Muscle of back (tissue), 11 donors: ENCODE data around the gene DCLRE1B. TPM values are rescaled to one million over a fixed set of nuclear protein-coding genes. Genes with fewer than 3 reads are reported as not detected.

Experiments
- DNase-seq, 3 donors: peaks; one replicate each; pipeline versions ENCODE4 v3.0.0 to v3.0.0-alpha.2; 2013
- polyA plus RNA-seq, 10 donors: library from polyadenylated mRNA; unstranded; fragments of 120-200 nt; gene quantifications; one replicate each; pipeline ENCODE4 v1.2.1, GENCODE V29; 2013; ENCODE audit not compliant: insufficient read length in 10 of 10

Gene DCLRE1B
- polyA plus RNA-seq, 10 donors: 7.6 to 11.6 (median 9.0) TPM

DNA sequence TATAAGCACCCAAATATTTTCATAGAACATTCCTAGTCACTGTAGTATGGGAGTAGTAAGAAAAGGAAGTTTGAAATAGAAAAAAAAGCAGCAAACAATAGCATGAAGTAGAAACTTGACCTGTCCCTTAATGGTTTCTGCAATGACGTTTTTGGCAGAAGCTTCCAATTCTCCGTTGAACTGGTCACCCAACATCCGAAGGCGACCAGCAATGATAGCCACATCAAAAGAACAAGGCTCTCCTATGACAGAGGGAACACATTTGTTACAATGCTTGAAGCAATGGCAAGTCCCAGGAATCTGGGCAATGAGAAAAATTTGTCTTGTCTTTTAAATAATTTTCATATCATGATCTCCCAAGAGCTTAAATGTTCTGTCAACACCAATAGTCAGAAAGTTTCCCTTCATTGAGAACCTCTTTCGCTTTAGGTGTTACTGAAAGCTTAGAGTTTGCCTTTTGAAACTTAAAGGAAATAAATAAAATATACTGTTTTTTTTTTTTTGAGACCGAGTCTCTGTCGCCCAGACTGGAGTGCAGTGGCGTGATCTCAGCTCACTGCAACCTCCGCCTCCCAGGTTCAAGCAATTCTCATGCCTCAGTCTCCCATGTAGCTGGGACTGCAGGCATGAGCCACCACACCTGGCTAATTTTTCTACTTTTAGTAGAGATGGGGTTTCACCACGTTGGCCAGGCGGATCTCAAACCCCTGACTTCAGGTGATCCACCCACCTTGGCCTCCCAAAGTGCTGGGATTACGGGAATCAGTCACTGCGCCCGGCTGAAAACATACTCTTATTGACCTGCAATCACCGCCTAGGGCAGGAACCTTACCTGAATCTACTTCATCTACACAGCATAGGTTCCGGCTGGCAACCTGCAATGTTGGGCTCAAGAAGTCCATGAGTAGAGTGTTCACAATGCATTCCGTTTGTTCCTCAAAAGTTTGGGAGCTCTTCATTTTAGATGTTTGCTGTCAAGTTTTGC is 18.4 kb upstream of the DCLRE1B start:
- DNase-seq: no peak

DNA sequence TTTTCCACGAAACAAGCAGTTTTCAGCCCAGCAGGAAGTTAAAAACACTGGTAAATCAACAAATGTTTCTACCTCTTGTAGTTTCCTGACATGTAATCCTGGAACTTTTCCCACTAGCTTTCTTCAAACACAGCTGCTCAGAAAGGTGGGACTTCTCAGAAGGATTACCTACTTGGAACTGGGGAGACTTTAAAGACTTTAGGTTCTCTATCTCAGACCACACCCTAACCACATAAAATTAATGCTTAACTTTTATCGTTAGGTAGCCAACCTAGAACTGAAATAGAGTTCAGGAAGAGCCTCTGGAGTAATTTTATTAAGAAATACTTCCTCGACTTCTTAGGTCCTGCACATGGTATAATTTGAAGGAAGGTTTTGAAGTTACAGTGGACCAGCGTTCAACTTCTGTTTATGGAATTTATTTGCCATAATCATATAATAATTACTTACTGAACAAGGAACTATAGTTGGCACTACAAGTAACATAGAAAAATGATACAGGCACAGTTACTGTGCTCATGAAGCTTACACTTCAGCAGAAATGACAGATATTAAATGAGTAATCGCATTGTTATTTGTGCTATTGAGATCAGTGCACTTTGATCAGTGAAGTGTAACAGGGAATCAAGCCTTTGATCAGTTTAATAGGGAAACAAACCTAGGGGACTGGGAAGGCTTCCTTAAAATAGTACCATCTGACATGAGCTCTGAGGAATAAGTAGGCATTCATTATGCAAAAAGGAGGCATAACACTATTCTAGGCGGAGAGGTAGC is 17.5 kb upstream of the DCLRE1B start, which contains the start of gene BCL2L15:
TSS of gene BCL2L15 (minus strand) at position 180 of the 774 bp plus-strand sequence. CDS start 206 bp downstream, outside the sequence.
- DNase-seq: no peak

DNA sequence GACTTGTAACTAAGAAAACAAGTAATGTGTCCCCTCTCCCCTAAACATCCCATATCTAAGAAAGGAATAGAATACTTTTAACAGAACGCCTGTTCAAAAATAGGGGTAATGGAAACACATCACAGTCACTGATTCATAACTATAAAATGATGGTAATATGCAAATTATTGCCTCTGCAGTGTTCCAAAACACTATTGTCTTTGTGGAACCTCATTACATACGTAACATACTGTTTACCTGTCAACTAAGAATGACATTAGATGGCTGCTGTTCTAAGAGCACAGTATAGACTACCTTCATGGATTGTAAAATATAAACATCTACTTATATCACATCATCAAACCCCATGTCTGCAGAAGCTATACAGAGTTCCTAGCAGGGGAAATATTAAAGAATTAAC is 14.3 kb upstream of the DCLRE1B start:
- no peak for DNase-seq

DNA sequence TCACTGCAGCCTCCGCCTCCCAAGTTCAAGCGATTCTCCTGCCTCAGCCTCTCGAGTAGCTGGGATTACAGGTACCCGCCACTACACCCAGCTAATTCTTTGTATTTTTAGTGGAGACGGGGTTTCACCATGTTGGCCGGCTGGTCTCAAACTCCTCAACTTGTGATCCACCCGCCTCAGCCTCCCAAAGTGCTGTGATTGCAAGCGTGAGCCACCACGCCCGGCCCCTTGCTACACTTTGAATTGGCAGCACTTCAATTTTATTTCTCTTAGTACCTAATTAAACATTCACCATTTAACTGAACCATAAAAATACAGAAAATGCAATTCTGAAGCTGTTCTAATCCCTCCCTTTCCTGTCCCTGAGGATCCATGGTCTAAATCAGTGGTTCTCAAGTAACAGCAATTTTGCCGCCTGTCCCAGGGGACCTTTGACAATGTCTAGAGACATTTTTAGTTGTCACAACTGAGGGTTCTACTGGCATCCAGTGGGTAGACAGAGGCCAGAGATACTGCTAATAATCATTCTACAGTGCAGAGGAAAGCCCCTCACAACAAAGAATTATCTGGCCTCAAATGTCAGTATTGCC is 13.4 kb upstream of the DCLRE1B start:
- no peak for DNase-seq

DNA sequence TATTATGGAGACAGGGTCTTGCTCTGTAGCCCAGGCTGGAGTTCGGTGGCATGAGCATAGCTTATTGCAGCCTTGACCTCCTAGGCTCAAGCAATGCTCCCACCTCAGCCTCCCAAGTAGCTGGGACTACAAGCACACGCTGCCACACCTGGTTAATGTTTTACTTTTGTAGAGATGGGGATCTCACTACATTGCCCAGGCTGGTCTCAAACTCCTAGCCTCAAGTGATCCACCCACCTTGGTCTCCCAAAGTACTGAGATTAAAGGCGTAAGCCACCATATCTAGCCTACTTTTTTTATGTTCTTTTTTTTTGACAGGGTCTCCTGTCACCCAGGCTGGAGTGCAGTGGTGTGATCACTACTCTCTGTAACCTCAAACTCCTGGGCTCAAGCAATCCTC is 11.9 kb upstream of the DCLRE1B start:
- DNase-seq: no peak

DNA sequence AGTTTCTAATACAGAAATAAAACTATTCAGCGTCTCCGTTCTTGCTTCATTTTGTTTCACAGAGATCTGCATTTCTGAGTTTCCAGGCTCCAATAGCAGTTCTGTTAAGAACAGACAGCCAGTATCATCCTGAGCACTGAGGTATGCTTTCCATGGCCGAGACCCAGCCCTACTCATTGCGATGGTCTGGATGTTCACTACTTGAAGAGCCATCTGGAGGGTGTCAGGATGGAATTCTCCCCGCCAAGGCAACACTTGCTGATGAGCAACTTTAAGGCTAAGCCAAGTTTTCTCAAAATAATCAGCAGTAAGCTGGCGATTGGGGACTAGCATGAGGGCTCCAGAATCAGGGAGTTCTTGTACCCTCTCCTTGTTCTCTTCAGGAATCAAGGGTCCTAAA is 10.0 kb upstream of the DCLRE1B start:
- DNase-seq: no peak

DNA sequence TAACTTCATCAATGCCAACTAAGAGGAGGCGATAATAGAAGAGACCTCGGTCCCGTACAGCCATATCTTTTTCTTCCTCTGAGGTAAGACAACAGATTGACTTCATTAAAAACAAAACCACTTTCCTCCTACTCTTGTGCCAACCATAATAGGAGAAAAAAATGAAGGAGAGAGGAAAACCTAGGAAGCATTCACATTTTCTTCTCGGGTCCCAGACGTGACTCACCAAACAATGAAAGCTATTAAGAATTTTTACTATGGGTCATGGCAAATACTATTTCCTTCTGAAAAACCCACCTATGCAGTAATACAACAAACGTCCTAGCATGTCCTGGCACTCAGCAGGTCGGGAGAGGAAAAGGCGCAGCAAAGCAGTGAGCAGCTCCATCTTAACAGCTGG is 9.2 kb upstream of the DCLRE1B start:
- DNase-seq: no peak

DNA sequence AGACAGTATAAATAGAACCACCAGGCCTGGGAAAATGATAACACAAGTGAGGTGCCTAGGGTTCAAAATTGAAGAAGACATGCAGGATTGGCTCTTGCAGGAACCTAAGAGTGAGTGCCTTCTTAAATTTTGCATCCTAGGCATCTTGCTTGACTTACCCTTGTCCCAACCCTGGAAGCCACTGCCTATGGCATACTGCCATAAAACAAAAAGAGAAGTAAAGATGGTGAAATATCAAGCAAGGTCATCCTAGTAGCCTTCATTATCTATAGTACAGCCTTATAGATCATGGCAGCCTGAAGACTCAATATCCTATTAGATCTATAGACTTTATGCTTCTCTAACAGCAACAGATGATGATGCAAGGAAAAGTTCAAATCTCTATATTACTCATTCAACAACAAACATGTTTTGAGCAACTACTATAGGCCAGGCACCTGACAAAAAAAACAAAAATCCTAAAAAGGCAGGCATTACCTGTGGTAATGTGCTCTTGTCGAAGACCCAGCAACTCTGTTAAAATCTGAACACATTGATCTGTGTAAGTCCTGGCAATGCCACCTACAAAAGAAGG is 6.8 kb upstream of the DCLRE1B start:
- no peak for DNase-seq

DNA sequence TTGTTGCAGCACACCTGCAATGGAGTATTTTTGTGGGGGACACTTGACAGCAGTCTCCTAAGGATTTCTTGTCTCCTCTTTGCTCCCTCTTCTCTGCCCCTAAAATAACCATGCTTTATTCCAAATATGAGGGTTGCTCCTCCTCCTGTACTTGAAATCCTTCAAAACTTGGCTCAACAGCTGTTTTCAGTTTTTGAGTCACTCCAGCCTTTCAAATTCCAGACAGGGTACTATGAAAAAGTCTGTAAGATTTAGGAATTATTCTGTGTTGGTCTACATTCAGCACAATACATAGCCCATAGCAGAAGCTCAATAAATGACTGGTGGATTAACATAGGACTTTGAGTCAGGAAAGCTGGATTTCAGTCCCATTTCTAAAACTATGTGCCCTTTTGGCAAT is 6.0 kb upstream of the DCLRE1B start:
- no peak for DNase-seq

DNA sequence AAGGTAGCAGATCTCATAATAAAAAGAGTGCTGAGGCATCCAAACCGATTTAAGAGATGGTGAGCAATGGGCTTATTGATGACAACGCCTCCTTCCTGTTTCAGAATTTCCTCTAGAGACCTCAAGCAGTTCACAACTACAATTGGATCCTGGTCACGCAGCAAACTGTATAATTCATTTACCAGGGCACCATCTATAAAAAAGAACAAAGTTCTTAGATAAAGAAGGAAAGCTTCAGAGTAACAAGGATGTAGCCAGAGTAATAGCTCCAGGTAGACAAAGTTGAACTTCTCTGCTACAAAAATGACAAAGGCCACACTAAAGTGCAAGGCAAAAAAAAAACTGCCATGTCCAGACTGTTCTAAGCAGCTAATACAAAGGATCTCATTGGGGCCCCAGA is 3.9 kb upstream of the DCLRE1B start:
- no peak for DNase-seq

DNA sequence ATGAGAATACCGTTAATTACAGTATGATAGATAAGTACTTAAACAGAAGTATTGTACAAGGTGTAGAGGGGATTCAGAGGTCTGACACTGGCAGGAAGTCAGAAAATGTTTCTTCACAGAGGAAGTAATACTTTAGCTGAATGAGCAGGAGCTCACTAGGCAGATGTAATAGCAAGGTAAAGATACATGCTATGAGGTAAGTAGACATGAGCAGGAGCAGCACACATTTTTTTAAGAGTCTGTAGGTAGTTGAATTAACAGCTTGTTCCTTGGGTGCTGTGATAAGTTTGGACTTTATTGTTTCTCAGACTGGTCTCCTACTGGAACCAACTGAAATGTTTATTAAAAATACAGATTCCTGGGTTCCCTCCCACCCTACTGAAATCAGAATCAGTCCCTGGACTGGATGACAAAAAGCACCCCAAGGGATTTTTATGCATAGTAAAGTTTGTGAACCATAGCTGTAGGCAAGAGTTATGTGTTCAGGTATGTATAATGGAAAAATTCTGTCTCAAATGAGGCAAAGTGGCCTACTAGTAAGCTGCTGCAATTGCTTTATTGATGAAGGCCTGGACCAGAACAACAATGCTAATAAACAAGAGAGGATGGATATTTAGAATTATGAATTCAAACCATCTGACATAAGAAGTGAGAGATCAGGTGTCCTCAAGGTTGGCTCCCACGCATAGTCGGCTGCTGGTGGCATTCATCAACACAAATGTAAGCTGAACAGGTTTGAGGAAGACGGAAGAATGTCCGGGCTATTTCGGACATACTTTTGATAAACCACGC is 1.4 kb upstream of the DCLRE1B start:
- peak in 1 of 3 donors; percentile 16 for DNase-seq

DNA sequence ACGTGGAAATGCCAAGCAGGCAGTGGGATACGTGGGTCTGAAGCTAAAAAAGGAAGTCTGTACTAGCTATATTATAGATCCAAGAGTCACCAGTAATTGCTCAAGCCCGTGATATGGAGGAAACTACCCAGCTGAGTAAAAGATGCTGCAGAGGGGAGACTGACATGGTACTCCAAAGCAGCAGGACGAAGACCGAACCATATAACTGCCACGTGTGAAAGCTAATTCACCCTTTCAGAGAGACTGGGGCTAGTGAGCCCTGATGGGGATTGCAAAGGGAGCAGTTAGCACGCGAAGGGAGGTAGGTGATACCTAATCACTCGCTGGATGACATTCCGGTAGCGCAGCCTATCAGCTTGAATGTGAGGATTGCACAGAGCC is 843 bp upstream of the DCLRE1B start:
- no peak for DNase-seq

DNA sequence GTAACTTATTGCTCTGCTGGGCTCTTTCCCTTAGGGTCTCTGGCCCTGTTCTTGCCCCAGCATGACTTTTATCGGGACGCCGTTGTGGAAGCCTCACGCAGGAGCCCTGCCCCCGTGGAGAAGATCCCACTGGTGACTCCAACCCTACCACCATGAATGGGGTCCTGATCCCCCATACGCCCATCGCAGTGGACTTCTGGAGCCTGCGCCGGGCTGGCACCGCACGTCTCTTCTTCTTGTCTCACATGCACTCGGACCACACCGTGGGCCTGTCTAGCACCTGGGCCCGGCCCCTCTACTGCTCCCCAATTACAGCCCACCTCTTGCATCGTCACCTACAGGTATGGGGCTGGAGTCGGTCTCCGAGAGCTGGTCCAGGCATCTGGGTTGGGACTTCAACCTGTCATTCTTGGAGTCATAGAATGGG is 322 bp downstream of the DCLRE1B start:
- DNase-seq: no peak

DNA sequence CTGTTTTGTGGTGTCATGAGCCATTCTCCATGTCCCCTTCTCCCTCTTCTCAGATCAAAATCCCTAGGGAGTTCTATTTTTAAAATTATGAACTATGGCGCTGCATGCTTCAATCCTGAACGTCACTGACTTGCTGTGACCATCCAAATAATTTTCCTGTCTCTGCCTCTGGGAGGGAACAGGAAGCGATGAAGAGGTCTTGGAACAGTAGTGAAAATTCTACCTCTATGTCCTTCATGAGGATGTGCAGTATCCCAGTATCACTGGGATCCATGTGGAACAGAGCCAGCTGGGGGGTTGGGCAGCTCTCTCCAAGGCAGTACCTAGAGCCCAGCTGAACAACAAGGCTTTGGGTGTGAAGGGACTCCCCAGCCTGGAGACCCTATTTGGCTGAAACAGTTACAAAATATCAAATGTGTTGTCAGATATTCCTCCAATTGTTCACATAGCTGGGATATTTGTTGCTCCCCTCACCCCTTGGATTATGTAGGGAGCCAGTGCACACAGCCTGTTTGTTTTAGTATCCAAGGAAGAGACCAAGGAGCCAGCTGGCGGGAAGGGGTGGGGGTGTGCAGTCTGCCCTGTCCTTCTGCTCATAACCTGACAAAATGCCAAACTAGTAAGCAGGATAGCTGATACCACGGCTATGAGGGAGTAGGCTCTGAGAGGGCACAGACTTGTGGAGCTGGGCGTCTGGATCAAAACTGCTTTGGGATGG is 7.6 kb downstream of the DCLRE1B start:
- DNase-seq: peak; percentile 75 to 76 (median 75)

DNA sequence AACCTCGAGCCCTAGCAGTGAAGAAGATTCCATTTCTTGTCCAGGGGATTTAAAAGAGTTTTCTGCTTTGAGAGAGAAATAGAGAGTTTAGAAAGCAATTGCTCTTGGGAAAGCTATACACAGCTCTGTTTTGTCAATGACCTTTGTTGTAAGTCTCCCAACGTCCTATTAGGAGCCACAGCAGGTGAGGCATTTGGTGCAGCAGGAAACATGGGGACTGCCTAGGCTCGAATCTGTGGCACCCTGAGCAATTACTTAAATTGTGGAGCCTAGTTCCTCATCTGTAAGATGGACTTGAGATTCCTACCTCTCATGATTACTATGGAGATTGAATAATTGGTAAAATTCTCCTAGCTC is 8.2 kb downstream of the DCLRE1B start:
- DNase-seq: no peak

DNA sequence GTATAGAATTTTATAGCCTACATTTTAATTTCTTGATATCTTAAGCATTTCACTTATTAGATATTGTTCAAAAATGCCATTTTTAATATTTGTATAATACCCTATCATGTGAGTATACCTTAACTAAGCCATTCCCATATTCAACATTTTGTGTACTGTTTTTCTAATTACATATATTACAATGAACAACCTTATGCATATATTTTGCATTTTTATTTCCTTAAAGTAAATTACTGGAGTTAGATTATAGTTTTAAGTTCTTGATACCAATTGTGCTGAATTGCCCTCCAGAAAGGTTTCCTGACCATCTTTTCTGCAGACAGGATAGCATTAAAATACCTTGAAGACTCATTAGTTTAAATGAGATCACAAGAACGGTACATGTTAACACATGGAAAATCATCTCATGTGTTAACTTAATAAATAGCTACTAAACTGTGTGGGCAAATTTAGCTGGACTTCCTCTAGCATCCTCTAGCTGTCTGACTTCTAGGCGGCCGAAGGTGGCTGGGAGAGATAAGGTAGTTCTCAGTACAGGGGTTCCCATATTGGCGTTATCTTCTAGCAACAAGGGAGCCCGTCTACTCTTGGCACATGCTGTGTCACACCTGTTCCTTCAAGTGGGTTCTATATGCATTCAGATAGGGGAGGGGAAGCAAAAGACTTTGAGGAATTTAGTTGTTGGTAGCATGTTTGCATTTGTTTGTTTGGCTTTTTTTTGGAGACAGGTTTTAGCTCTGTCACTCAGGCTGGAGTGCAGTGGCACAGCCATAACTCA is 8.9 kb downstream of the DCLRE1B start:
- DNase-seq: peak in 1 of 3 donors; percentile 4

DNA sequence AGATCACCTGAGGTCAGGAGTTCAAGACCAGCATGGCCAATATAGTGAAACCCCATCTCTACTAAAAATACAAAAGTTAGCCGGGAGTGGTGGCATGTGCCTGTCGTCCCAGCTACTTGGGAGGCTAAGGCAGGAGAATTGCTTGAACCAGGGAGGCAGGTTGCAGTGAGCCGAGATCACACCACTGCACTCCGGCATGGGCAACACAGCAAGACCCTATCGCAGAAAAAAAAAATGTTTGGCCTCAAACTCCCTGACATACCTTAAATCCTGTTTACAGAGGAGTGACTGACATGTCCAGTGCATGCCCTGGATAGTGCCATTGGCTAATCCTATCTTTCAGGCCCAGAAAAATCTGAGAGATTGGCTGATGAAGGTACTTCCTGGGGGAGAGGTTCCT is 11.8 kb downstream of the DCLRE1B start:
- DNase-seq: no peak

DNA sequence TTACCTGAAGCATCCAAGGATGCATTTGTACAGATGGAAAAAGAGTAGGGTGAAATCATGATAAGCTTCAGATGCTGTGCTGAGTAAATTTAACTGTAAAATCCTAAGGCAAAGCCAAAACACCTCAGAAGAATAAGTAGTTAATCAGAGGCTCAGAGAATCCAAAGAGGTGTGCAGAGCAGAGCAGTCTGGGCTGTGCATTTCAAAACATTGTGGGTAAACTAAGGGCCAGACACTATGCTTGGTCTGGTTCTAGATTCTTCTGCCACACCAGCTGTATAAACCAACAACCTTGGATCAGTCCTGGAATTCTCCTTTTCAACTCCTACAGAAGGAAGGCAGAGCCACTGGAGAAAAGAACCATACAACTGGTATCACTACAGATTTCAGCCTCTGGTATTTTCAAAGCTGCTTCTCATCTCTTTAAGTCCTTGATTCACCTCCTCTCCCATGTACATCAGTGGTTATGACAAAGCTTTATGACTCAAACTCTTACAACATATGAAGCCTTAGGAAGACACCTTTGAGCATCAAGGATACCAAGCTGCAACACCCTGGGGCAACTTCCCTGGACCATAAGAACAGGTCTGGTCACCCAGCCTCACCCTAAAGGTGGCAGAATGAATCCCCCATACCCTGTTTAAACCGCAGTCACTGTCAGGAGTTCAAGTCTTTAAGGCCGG is 12.4 kb downstream of the DCLRE1B start:
- no peak for DNase-seq

DNA sequence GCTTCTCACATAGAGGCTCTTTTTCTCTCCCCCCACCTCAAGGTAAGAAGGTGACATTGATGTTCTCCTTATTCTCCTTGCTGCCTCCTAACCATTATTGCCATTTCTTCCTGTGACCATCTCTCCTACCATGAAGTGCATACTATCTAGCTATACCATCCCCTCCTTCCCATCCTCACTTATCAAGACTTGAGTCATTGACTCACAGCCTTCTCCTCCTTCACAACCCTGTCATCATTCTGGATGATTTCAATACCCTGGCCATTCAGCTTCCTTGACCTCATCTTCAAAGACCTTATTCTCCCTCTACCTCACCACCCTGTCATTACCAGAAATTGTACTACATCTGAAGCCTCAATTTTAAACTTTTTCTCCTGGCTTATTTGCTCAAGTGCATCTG is 13.1 kb downstream of the DCLRE1B start:
- DNase-seq: no peak
